NCI-H1092 treated with DMSO at 0.1 percent for 48 hours (cell line): ENCODE results near the gene FLNC.

Experiments
- DNase-seq: peaks from one replicate; lab custom pipeline; 2025; lab: John Stamatoyannopoulos, UW

FLNC gene

DNA sequence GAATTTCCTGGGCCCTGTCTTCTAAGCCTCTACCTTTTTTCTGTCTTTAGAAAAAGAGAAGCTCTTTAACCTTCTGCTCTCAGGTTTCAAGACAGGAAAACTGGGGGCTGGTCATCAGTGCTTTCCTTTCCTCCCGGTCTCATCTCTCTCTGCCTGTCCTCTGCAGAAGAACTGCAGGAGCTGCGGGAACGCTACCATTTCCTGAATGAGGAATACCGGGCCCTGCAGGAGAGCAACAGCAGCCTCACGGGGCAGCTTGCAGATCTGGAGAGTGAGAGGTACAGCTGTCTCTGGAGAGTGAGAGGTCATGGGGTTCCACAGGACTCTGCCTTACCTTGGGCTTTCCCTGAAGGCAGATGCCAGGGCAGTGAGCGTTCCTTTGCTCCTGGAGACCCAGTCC is 25.7 kb upstream of the FLNC start:
- no peak for DNase-seq

DNA sequence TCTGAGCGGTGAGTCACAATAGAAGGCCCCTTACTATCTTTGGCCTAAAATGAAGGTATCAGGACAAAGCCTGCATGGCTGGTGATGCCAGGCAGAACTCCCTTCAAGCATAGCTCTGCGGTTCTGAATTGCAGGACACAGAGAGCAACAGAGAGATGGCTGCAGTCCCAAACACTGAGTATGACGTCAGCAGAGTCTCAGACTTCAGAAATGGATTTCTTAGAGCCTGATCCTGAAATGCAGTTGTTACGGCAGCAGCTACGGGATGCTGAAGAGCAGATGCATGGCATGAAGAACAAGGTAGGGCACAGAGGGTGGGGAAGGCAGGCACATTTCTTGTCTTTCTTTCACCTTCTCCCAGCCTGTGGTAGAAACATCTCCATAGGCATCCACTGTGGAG is 25.0 kb upstream of the FLNC start:
- DNase-seq = no peak

DNA sequence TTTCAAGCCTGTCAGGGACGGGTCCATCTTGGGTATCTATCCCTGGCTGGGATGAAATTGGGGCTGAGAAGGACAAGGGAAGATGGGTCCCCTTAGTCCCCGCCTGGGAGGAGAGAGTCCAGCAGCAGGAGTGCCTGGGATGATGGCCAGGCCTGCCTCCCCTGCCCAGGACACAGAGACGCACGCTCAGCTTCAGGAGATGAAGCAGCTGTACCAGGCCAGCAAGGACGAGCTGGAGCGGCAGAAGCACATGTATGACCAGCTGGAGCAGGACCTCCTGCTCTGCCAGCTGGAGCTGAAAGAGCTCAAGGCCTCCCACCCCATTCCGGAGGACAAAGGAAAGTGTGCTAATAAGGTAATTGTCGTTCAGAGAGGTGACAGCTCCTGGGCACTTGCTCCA is 23.0 kb upstream of the FLNC start:
- DNase-seq = no peak

DNA sequence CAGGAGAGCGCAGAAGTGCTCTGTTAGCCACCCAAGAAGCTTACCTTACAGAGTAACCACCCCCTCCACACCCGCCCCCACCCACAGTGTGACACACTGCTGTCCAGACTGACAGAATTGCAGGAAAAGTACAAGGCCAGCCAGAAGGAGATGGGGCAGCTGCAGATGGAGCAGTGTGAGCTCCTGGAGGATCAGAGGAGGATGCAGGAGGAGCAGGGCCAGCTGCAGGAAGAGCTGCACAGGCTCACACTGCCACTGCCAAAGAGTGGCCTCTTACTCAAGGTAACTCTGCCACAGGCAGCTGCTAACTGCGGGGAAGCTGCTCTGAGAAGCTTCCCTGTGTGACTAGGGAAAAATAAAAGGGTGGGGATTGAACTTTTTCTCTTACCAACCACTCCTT is 20.8 kb upstream of the FLNC start:
- no peak for DNase-seq

DNA sequence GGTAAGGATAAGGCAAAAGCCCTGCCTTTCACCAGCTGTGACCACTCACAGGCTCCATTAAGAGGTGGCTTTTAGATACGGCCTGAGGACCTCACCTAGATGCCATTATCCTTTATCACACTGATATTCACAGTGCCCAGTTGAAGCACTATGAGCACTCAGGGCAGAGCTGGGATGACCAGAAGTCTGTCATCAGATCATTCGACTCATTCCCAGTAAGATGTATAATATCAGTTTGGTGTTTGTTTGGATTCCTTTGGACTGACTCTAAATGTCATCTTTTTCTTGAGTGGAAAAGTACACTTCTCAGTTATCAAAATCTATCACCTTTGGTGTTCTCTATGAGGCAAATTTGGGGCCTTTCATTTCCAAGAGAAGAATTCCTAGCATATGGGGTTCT is 19.7 kb upstream of the FLNC start:
- no peak for DNase-seq

DNA sequence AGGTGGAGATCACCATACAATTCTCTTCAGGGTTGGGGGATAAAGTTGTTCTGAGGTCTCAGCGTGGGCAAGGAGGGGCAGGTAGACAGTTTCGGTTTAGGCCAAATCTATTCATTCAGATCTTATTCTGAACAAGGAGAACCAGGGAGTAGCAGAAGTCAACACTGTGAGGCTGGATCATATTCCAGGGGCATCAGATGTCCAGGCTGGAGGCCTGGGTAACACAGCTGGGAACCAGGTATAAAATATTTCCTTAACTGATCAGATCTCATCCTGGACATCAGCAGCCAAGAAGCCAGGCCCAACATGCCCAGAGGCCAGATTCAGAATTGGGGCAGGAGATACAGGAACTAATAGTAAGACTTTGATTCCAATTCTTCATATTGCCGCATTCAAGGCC is 19.2 kb upstream of the FLNC start:
- no peak for DNase-seq

DNA sequence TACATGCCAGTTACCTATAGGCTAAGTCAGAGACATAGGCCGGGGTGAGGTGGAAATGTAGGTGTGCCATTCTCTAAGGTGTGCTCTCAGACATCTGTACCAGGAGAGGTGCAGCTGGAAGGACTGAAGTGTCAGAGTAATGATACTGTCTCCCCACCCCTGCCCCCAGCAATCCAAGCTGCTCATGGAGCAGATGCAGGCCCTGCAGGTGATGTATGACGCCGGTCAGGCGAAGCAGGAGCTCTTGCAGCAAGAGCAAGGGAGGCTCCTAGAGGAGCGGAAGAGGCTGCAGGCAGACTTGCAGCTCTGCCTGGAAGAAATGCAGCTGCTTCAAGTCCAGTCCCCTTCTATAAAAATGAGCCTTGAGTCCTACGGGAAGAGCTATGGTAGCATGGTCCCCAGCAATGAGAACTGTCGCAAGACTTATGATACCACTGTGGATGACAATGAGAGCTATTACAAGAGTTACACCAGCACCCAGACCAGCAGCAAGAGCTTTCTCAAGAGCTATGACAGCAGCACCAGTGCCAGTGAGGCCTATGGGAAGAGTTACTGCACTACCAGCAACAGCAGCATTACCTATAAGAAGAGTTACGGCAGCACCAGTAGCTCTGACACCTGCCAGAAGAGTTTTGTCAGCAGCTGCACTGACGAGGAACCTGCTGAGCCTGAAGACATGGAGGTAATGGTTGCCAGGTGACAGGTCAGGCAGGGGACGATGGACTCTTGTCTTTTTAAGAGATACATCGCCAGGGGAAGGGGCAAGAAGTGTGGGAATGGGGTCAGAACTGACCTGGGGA is 18.4 kb upstream of the FLNC start:
- peak; percentile 26 for DNase-seq

DNA sequence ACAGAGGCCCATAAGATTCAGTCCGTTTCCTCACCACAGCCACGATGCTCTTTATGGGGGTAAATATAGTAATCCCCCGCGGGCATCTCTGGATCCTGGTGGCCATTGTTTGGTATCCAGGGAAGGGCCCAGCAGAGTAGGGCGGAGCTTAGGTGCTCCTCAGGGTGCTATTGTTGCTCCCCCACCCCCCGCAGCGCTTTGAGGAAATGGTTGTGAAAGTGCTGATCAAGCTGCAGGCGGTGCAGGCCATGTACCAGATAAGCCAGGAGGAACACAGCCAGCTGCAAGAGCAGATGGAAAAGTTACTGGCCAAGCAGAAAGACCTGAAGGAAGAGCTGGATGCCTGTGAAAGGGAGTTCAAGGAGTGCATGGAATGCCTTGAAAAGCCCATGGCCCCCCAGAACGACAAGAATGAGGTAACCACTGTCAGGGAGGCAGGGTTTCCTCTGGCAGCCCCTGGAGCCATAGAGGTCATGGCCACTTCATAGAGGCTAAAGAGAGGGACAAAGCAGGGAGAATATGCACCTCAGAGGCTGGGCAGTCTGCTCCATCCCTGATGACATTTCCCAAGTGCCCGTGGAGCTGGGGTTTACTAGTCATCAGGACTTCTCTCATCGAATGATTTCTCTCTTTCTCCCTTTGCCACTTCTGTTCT is 17.6 kb upstream of the FLNC start:
- peak; percentile 40 for DNase-seq

DNA sequence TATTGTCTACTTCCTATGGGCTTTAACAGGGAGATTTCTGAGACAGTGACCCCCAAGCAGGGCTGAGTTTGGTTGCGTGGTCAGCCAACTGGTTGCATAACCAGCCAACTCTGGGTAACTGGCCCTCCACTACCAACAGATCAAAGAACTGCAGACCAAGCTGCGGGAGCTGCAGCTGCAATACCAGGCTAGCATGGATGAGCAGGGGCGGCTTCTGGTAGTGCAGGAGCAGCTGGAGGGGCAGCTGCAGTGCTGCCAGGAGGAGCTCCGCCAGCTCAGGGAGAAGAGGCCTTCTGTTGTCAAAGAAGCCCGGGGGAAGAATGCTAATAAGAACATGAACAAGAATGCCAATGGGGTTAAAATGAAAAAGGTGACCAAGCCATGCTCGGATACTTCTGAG is 15.7 kb upstream of the FLNC start:
- DNase-seq = no peak

DNA sequence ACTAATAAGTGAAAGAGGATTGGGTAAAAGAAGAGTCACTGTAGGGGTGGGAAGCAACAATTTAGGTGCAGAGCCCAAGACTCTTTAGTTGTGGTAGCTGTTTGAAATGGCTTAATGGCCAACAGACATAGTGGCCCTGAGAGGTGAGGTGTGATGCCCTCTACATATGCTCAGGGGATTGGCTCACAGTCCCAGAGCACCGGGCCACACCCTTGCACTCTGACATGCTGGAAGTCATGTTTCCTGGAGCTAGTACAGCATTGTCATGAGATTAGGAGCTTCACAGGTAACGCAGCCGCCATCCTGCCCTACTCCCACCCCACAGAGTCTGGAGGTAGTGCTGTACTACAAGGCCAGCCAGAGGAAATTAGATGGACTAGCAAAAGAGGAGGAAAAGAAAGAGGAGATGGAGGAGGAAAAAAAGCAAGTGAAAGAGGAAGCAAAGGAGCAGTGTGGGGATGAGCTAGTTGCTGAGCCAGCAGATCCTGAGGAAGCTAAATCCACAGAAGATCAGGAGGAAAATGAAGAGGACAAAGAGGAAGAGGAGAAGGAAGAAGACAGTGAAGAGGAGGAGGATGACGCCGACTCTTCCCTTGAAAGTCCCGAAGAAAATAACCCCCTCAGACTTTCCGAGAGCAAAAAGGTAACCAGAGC is 14.8 kb upstream of the FLNC start:
- DNase-seq = no peak

DNA sequence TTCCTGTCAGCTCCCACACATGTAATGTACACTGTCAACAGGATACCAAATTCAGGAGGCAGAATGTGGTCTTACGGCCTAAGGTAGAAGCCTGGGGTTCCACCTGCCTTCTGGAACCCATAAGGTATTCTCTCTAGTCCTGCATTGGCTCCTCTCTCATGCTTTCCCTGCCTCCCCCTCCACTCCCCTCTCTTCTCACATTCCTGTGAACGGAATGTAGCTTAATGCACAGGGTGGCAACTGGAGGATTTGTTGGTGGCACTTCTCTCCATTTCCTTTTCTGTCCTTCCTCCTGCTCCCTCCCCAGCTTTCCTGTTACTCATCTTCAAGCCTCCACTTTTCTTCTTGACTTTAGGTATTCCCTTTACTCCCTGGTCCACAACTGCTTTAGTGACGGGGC is 11.5 kb upstream of the FLNC start:
- DNase-seq = no peak

DNA sequence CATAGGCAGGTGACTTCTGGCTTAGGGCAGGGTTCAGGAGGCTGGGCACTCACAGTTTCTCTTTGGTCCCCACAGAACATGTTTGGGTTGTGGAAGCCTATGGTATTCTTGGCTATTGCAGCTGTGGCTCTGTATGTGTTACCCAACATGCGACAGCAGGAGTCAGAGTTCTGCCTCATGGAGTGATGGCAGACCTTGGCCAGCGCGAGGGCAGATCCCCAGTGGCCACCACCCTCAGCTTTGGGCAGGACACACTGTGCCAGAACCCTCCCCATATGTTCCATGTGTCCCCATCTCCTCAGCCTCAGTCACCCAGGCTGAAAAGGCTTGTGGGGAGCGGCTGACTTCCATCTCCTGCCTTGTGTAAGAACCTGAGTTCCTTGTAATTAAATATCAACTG is 8.5 kb upstream of the FLNC start:
- no peak for DNase-seq

DNA sequence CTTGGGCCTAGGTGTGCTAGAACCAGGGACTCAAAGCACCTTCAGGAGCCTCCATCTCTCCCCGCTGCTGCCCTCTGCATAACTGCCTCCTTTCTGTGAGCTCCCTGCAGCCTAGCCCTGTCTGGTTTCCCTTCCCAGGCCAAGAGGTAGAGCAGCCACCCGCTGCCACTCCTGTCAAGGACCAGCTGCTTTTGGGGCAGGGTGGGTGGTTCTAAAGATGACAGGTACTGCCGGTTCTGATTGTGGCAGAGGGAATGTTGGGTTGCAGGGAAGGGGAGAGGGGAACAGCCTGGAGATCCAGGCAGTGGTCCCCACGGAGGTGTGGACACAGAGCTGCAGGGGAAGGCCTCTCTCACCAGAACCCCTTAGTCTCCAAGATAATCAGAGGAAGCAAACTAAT is 3.7 kb upstream of the FLNC start:
- DNase-seq = no peak

DNA sequence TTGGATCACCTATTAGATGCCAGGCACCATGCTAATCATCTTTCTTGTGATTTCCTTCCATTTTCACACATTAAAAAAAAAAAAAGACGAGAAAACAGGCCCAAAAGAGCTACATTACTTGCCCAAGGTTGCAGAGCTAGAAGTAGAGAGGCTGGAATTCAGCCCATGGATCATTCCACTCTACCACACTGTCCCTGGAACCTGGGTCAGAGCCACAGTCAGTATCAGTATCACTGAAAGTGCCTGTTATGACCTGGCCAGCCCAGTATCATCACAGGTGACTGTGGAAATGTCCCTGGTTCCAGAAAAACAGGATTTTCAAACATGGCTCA is 3.3 kb upstream of the FLNC start:
- no peak for DNase-seq

DNA sequence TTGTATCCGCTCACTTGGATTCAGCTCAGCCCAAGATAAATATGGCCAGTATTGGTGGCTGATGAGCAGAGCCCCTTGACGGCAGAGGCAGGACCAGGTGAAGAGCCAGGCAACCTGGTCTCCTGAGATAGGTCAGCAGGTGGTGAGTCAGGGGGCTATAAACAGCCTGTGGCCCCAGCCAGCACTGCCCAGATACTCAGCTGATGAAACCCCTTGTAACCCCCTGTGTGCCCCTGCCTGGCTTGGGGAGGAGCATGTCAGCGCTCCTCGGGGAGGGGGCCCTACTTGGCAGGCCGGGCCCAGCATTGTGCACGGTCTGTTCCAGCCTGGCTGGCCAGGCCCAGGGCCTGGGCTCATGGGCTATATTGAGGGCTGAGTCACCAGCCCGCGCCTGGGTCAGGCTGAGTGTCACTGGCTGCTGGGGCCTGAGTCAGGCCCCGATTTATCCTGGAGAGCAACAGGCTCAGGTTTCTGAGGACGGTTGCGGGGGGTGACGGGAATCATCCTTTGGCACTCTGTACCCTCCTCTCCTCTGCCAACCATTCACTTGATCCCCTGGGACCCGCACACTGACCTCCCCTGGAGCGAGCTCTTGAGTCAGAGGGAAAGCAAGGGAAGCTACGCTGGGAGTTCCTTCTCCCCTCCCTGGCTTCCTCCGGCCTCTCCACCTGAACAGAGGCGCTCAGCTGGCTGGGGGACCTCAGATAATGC is 2.8 kb upstream of the FLNC start:
- no peak for DNase-seq

DNA sequence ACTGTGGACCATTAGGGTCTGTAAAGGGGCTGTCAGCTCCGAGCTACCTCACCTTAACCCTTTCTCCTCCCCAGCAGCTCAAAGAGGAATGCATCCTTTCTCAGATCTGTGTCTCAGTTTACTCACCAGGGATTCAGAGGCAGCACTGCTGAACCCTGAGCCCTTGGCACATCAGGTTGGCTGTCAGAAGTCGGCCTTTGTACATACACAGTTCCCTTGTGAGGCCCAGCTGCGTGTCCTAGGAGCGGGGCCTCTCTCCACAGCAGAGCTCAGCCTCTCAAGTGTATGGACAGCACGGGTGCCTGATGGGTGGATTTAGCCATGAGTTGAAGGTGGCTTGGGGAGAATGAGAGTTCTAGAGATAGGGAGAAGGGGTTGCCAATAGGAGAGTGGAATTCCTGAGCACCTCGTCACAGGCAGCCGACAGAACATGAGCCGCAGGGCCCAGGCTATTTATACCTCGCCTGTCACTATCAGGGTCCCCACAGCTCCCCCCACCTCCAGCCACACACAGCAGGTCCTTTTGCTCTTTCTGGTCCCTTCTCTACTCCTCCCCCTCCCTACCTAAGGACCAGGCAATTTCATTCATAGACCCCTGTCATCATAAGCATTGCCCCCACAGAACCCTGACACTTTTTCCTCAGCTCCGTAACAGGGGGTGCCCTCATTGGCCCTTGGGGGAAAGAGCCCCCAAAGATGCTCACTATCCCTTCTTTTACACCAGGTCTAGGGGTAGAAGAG is 2.1 kb upstream of the FLNC start:
- no peak for DNase-seq

DNA sequence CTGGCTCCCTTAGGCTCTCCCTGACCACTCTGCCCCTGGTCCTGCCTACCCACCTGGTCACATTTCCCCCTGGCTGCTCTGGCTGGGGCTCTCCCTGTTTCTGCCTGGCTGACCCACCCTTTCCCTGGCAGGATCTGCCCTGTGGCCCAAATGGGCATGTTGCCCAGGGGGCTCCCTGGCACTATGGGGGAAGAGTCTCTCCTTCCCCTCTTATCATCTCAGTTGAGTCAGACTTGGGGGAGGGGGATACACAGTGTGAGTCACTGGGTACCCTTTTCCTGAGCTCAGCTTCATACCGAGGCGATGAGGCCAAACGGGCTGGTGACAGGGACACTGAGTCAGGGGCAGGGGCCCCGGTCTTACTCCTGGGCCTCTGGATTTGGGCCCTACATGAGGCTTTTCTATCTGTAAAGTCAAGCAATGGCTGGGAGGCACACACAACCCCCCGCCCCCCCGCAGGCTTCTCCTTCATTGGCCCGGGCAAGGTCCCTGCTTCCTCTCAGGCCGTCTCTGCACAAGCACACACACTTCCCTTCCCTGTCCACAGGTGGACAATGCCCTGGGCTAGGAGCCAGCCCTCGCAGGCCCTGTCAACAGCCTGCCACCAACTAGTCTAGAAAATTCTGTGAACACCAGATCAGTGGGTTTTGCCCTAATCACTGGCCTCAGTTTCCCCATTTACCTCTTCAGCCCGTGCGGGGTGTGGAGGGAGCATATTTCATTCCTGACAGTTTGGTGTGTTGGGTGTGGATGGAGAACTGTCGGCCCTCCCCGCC is 627 bp upstream of the FLNC start:
- DNase-seq = no peak

DNA sequence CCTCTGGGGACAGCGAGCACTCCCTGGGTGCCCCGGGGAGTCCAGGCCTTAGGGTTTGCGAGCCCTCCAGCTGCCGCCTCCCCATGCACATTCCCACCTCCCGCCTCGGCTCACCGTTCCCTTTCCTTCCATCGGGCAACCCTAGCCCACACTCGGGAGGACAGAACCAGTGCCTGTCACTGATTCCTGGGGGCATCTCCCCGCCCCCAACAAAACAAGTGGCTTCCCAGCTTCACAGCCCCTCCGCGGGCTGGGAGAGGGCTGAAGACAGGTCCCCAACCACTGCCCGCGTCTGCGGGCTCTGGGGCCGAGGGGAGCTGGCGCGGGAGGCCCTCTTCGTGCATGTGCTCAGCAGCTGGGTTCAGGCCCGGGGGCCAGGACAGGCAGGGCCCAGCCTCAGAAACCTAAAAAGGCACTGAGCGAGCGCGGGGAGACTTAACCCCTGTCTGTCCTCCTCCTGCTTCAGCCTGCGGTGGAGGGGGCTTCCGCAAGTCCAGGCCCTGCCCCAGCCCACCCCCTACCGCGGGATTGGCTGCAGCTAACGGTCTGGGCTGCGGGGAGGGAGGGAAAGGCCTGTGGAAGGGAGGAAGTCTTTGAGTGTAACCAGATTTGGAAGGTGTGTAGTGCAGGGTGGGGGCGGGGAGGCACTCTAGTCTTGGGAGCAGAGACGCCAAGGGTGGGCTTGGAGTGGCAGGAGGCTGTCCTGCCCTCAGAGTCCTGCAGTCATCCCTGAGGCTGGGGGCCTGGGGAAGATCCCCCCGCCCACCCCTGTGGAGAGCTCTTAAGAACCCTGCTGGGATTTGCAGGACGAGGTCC is 1.2 kb downstream of the FLNC start:
- no peak for DNase-seq

DNA sequence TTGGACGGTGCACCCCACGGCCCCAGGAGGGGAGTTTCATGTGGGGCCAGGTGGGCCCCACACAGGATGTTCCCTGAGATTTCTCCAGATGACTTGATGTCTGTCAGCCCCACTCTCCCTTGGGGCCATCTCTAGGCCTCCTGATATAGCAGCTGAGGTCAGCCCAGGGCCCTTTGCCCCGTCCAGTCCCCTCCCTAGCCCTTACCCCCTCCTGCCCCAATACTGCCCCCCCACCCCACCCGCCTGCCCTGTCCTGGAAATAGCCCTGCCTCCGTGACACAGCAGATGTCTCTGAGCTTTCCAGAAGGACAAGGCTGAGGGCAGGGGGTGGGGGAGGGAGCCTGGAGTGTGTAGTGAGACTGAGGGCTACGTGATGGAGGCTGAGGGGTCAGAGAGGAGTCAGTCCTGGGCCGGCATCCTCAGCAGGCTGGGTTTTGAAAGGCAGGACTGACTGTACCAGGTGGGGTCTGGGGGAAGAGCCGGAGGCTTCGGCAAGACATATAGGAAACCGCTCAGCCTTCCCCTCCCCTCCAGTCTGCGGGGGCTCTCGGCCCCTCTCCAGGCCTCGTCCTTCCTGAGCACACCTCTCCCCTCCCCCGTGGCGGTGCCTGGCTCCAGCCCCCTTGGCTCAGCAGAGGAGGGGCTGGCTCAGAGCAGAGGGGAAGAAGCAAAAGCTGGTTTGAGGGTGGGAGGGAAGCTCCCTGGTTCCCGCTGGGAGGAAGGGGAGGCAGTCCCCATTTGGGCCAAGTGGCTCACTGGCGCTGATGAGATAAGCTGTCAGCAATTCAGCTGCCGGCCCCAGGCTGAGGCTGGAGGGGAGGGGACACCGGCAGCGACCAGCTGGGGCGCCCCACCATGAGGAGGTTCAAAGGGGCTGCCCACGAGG is 2.0 kb downstream of the FLNC start:
- peak; percentile 39 for DNase-seq

DNA sequence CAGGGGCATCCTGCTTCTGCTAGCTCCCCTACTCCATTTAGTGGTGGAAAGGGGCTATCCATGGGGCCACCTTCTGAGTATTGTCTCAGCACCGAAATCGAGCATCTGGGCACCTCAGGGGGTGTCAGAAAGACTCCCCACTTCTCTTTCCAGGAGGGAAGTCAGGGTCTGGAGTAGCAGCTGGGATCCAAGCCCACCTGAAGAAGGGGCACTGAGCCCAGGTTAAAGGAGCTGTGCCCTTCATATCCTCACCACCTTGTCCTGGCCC is 2.6 kb downstream of the FLNC start:
- no peak for DNase-seq
